Bronchus fibroblast of lung (primary cell): ENCODE results near the gene MBNL1. TPM values are rescaled to one million over a fixed set of nuclear protein-coding genes. Genes with fewer than 3 reads are reported as not detected.

ENCODE experiments used
- total RNA-seq: library from RNA; depleted of rRNA; stranded (reverse); fragments of >200 nt; gene quantifications from 2 replicates; pipeline ENCODE4 v1.2.3, GENCODE V29; 2015

MBNL1 gene
- 149 and 167 TPM in 2 replicates for total RNA-seq

GRCh38 chr3:152268555-152269055, at the start of gene MBNL1:
Gene MBNL1, plus strand, starts transcription at chr3:152268929. Its CDS starts 31,265 bp downstream, at chr3:152300194.

